HepG2 (cell line): Measurements from ENCODE around the gene FLACC1. TPM values are rescaled to one million over a fixed set of nuclear protein-coding genes. Genes with fewer than 3 reads are reported as not detected.
A peak's percentile ranks its signal among the peaks of the same experiment; 100 is the strongest.

Source experiments
- ATF4 ChIP-seq, 2 experiments: fragments of 450-650 bp in 1 of 2; sonication (generic) in 1 of 2; formaldehyde crosslinking; IDR thresholded peaks; 2 replicates each; pipeline versions ENCODE4 v1.5.0 to v1.8.0; 2020 to 2022; ENCODE audit warnings: mild to moderate bottlenecking in 1 of 2, missing genetic modification reagents in 1 of 2
- DDIT3 ChIP-seq: sonication (generic); formaldehyde crosslinking; IDR thresholded peaks from 2 replicates; pipeline ENCODE4 v1.4.0; 2020; ENCODE audit warnings: mild to moderate bottlenecking, missing genetic modification reagents
- HNF1B ChIP-seq: sonication (generic); formaldehyde crosslinking; IDR thresholded peaks from 2 replicates; pipeline ENCODE4 v1.5.1; 2020; ENCODE audit warnings: mild to moderate bottlenecking, moderate library complexity, missing genetic modification reagents
- MTF2 ChIP-seq: sonication (generic); formaldehyde crosslinking; IDR thresholded peaks from 2 replicates; pipeline ENCODE4 v1.5.0; 2020; ENCODE audit warnings: missing genetic modification reagents, borderline replicate concordance
- NFYC ChIP-seq: IDR thresholded peaks from 2 replicates; pipeline ENCODE4 v1.6.1; 2016; ENCODE audit warnings: missing genetic modification reagents, missing compliant biosample characterization
- PITX1 ChIP-seq: sonication (generic); formaldehyde crosslinking; IDR thresholded peaks from 2 replicates; pipeline ENCODE4 v1.5.1; 2020; ENCODE audit warnings: mild to moderate bottlenecking, missing genetic modification reagents
- POLR2A ChIP-seq, 2 experiments: IDR thresholded peaks; 2 replicates each; pipeline ENCODE4 v1.6.1; 2011; ENCODE audit warnings: low read depth in 2 of 2, low read length in 2 of 2, mild to moderate bottlenecking in 1 of 2, moderate library complexity in 1 of 2; ENCODE audit not compliant: insufficient read depth in 1 of 2
- RCOR2 ChIP-seq: IDR thresholded peaks from 2 replicates; pipeline ENCODE4 v1.6.1; 2016; ENCODE audit warnings: missing biosample characterization, missing genetic modification reagents
- RFX5 ChIP-seq: IDR thresholded peaks from 2 replicates; pipeline ENCODE4 v1.6.1; 2011; ENCODE audit warnings: low read depth, low read length, improper control_type of control experiment
- SIX1 ChIP-seq: sonication (generic); formaldehyde crosslinking; IDR thresholded peaks from 2 replicates; pipeline ENCODE4 v1.4.0; 2020; ENCODE audit warnings: missing genetic modification reagents, borderline replicate concordance
- ZBTB39 ChIP-seq: sonication (generic); formaldehyde crosslinking; IDR thresholded peaks from 2 replicates; pipeline ENCODE4 v1.5.0; 2020; ENCODE audit warnings: missing genetic modification reagents
- ZFP1 ChIP-seq: IDR thresholded peaks from 2 replicates; pipeline ENCODE4 v1.6.1; 2016
- ZGPAT ChIP-seq: IDR thresholded peaks from 2 replicates; pipeline ENCODE4 v1.6.1; 2016; ENCODE audit warnings: mild to moderate bottlenecking
- ZNF619 ChIP-seq: sonication (generic); formaldehyde crosslinking; IDR thresholded peaks from 2 replicates; pipeline ENCODE4 v1.4.0; 2020; ENCODE audit warnings: mild to moderate bottlenecking, missing genetic modification reagents
- ZNF777 ChIP-seq: sonication (generic); formaldehyde crosslinking; IDR thresholded peaks from 2 replicates; pipeline ENCODE4 v1.4.0; 2020; ENCODE audit warnings: missing genetic modification reagents
- ZNF816 ChIP-seq: sonication (generic); formaldehyde crosslinking; IDR thresholded peaks from 2 replicates; pipeline ENCODE4 v1.8.0; 2022; ENCODE audit warnings: missing genetic modification reagents, mild to moderate bottlenecking, borderline replicate concordance
- polyA plus RNA-seq, 8 experiments: library from polyadenylated mRNA; depleted of rRNA in 3 of 8; stranded (reverse) in 7 of 8; unstranded in 1 of 8; fragments of >200 nt; fragmentation: Illumina TruSeq in 4 of 8; extraction: Trizol in 4 of 8; gene quantifications; 2 replicates each; pipeline versions ENCODE4 v1.2.1 to v1.2.3, GENCODE V29; 2011 to 2016; ENCODE audit warnings: low read depth in 4 of 8, missing spikeins in 1 of 8, mixed read lengths in 1 of 8; ENCODE audit not compliant: insufficient read depth in 1 of 8
- total RNA-seq, 5 experiments: library from RNA; depleted of rRNA; stranded (reverse); fragments of >200 nt; fragmentation: Illumina TruSeq; extraction: Trizol; gene quantifications; 2 replicates each; pipeline ENCODE4 v1.2.3, GENCODE V29; 2016; ENCODE audit warnings: low read depth in 1 of 5
- TF ChIP-seq, protein P1 (sequence below): sonication (generic); formaldehyde crosslinking; IDR thresholded peaks from 2 replicates; pipeline ENCODE4 v1.8.1; 2022; ENCODE audit warnings: low read depth, mild to moderate bottlenecking, missing genetic modification reagents
- TF ChIP-seq, protein P2 (sequence below): sonication (generic); formaldehyde crosslinking; IDR thresholded peaks from 2 replicates; pipeline ENCODE4 v1.4.0; 2020; ENCODE audit warnings: missing genetic modification reagents

FLACC1 gene
- total and polyA plus RNA-seq, 2 of the 13 experiments (the other 11 are each of a cell fraction or from before 2014, with no cell fraction given): 0.35 to 0.59 TPM

DNA sequence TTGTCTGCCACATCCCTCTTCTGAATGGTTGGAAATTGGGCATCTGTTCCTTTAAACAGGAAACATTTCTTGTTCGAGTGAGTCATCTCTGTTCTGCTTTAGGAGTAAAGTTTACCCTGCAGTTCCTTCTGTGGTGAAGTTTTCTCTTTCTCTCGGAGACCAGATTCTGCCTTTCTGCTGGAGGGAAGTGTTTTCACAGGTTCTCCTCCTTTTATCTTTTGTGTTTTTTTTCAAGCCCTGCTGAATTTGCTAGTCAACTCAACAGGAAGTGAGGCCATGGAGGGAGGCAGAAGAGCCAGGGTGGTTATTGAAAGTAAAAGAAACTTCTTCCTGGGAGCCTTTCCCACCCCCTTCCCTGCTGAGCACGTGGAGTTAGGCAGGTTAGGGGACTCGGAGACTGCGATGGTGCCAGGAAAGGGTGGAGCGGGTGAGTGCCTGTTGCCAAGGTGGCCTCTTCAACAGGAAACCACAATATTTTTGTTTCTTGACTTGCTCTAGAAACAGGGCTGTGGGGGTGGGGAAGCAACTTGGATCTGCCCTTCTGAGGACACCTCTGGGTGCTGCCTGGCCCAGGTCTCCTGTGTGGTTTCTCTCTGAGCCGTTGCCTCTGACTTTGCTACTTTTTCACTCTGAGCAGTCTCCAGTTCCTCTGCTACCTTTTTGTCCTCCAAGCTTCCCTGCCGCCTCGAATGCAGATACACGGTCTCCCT lies 99.0 kb downstream of the FLACC1 start (continued):
- TF ChIP-seq, protein P1, sequence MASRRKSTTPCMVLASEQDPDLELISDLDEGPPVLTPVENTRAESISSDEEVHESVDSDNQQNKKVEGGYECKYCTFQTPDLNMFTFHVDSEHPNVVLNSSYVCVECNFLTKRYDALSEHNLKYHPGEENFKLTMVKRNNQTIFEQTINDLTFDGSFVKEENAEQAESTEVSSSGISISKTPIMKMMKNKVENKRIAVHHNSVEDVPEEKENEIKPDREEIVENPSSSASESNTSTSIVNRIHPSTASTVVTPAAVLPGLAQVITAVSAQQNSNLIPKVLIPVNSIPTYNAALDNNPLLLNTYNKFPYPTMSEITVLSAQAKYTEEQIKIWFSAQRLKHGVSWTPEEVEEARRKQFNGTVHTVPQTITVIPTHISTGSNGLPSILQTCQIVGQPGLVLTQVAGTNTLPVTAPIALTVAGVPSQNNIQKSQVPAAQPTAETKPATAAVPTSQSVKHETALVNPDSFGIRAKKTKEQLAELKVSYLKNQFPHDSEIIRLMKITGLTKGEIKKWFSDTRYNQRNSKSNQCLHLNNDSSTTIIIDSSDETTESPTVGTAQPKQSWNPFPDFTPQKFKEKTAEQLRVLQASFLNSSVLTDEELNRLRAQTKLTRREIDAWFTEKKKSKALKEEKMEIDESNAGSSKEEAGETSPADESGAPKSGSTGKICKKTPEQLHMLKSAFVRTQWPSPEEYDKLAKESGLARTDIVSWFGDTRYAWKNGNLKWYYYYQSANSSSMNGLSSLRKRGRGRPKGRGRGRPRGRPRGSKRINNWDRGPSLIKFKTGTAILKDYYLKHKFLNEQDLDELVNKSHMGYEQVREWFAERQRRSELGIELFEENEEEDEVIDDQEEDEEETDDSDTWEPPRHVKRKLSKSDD (CRISPR knock-in tag): peak; percentile 36; the same call in 1 of the 2 replicates
- no peak for TF ChIP-seq ZNF619
- no peak for TF ChIP-seq ZNF777 (CRISPR knock-in tag)
- TF ChIP-seq HNF1B (CRISPR knock-in tag): peak; percentile 62; the same call in 1 of the 2 replicates
- TF ChIP-seq ZNF816: 0 out of 2 replicates have a peak, but pooled peaks have one; percentile 75
- no peak for TF ChIP-seq SIX1 (CRISPR knock-in tag)
- TF ChIP-seq ZFP1 (CRISPR knock-in tag): 0 out of 2 replicates have a peak, but pooled peaks have one; percentile 1
- TF ChIP-seq, protein P2, sequence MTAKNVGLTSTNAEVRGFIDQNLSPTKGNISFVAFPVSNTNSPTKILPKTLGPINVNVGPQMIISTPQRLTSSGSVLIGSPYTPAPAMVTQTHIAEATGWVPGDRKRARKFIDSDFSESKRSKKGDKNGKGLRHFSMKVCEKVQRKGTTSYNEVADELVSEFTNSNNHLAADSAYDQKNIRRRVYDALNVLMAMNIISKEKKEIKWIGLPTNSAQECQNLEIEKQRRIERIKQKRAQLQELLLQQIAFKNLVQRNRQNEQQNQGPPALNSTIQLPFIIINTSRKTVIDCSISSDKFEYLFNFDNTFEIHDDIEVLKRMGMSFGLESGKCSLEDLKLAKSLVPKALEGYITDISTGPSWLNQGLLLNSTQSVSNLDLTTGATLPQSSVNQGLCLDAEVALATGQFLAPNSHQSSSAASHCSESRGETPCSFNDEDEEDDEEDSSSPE (CRISPR knock-in tag): 0 out of 2 replicates have a peak, but pooled peaks have one; percentile 63
- TF ChIP-seq ATF4 (CRISPR knock-in tag; IDR thresholded peaks at IDR 0.05): no peak
- peak; percentile 50 for TF ChIP-seq PITX1 (CRISPR knock-in tag)
- TF ChIP-seq NFYC (CRISPR knock-in tag): peak; percentile 24; the same call in 1 of the 2 replicates
- 0 out of 2 replicates have a peak, but pooled peaks have one; percentile 24 for TF ChIP-seq RFX5
- TF ChIP-seq ZBTB39 (CRISPR knock-in tag): no peak
- TF ChIP-seq RCOR2: 0 out of 2 replicates have a peak, but pooled peaks have one; percentile 35
- TF ChIP-seq DDIT3 (CRISPR knock-in tag): no peak
- no peak for TF ChIP-seq MTF2 (CRISPR knock-in tag)
- peak; percentile 25; the same call in 1 of the 2 replicates for TF ChIP-seq ZGPAT (CRISPR knock-in tag)
- TF ChIP-seq POLR2A (IDR thresholded peaks at IDR 0.05; ENCODE audit: insufficient read depth in 1 of 2, low read depth in 2 of 2, low read length in 2 of 2): peak; percentile 48 to 55; a peak in 3 of 4 replicates
